ENCODE measurements around the gene TMEM181.
"Not testable (repeated sequence)": the region's sequence is repeated elsewhere in the genome, so short reads cannot be mapped to it uniquely, and the experiment has no call there.

Gene TMEM181

GRCh38 chr6:158624684-158625682 lies 65.1 kb downstream of the TMEM181 start:
- DNase-seq: no peak

GRCh38 chr6:158625881-158626305 lies 66.0 kb downstream of the TMEM181 start:
- DNase-seq: no peak

- no peak for DNase-seq
These were observed 66.7 kb downstream of the TMEM181 start for GRCh38 chr6:158626360-158627167.

- DNase-seq: no peak
These were observed 67.5 kb downstream of the TMEM181 start for GRCh38 chr6:158627168-158627939.

GRCh38 chr6:158627940-158628211 lies 68.0 kb downstream of the TMEM181 start:
- no peak for DNase-seq

- no peak for DNase-seq
These were observed 68.7 kb downstream of the TMEM181 start for GRCh38 chr6:158628542-158628941.

GRCh38 chr6:158629367-158630221 lies 69.7 kb downstream of the TMEM181 start:
- no peak for DNase-seq

GRCh38 chr6:158630938-158631616 lies 71.2 kb downstream of the TMEM181 start:
- no peak for DNase-seq

GRCh38 chr6:158631678-158632537 lies 72.0 kb downstream of the TMEM181 start:
- DNase-seq: no peak

GRCh38 chr6:158632538-158633119 lies 72.7 kb downstream of the TMEM181 start:
- DNase-seq: not testable (repeated sequence)

GRCh38 chr6:158633127-158633526 lies 73.2 kb downstream of the TMEM181 start:
- DNase-seq: no peak

GRCh38 chr6:158634695-158635426 lies 75.0 kb downstream of the TMEM181 start:
- DNase-seq: no peak

- DNase-seq: no peak
These were observed 75.7 kb downstream of the TMEM181 start for GRCh38 chr6:158635427-158636073.

- DNase-seq: no peak
These were observed 76.9 kb downstream of the TMEM181 start for GRCh38 chr6:158636778-158637177.

GRCh38 chr6:158638324-158638854 lies 78.5 kb downstream of the TMEM181 start:
- DNase-seq: no peak

GRCh38 chr6:158639056-158639455 lies 79.2 kb downstream of the TMEM181 start:
- DNase-seq: no peak

GRCh38 chr6:158640519-158640918 lies 80.6 kb downstream of the TMEM181 start:
- DNase-seq: no peak

GRCh38 chr6:158642097-158642601 lies 82.3 kb downstream of the TMEM181 start:
- DNase-seq: no peak
